HG02588 (cell line): ENCODE measurements around the gene CAPS.

Source experiments
- ATAC-seq: cut with Tn5 transposase; IDR thresholded peaks from one replicate; pipeline ENCODE4 v1.9.1; 2021; ENCODE audit warnings: mild to moderate bottlenecking, moderate library complexity; ENCODE audit not compliant: unreplicated experiment

The CAPS gene

DNA sequence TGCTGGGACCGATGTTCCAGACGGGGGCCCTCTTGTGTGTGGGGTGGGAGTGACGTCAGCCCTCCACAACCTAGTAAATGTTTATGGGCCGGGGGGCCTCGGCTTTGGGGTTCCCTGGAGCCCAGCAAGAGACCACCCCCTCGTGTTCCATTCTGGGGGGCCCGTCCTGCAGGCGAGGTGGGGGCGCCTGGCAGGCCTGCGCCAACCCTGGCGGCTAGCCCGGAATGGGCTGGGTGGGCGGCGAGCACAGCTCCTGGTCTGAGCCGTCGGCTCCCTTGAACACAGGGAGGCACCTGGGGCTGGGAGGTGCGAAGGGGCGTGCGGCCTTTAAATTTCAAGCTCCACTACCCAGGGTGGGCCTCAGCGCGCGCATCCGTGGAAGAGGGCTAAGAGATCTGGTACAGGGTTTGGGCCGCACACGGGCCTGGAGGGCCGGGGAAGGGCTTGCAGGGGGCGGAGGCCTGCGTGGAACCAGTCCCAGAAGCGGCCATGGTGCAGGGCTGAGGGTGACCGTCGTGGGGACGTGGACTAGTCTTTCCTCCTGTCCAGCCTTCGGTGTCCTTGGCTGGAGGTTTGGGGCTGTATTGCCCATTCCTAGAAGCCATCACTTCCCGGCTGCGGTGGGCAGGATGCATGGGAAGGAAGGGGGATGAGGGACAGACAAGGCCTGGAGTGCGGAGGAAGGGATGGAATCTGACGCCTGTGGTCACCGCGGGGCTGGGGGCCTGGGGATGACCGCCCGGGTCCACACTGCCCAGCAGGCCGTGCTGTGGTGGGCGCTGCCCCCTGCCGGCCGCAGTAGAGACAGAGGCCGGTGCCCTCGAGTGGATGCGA, 21.9 kb upstream of the CAPS start:
- no peak for ATAC-seq

DNA sequence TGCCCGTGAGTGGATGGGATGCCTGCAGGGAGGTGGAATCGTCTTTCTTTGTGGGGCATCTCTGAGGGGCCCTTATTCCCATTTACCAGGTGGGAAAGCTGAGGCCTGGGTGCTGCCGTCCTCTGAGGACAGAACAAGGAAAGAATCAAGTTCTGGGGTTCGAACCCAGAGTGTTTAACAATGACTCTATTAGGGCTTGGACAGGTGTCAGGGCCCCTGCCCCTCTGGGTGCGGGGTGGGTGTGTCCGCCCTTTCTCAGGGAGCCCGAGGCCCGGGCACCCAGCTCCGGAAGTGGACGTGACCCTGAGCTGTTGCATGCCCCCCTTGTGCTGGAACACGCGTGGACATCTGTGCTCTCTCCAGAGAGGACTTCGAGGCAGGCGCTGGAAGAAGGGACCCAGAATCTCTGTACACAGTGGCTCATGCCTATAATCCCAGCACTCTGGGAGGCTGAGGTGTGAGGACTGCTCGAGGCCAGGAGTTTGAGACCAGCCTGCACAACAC, 21.2 kb upstream of the CAPS start:
- ATAC-seq = no peak

DNA sequence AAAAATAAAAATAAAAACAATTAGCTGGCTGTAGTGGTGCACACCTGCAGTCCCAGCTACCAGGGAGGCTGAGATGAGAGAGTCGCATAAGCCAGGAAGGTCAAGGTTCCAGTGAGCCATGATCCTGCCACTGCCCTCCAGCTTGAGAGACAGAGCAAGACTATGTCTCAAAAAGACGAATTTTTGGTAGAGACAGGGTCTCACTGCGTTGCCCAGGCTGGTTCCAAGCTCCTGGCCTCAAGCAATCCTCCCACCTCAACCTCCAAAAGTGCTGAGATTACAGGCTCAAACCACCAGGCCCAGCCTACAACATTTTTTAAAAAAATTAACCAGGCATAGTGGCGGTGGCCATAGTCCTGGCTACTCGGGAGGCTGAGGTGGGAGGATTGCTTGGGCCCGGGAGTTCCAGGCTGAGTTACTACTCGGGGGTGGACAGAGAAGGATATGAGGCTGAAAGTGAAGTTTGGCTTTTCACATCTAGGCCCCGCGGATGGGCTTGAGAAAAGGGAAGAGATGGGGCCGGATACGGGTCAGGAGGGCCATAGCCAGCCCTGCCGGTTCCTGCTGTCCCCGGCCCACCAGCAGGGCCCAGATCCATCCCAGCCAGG, 20.7 kb upstream of the CAPS start:
- no peak for ATAC-seq

DNA sequence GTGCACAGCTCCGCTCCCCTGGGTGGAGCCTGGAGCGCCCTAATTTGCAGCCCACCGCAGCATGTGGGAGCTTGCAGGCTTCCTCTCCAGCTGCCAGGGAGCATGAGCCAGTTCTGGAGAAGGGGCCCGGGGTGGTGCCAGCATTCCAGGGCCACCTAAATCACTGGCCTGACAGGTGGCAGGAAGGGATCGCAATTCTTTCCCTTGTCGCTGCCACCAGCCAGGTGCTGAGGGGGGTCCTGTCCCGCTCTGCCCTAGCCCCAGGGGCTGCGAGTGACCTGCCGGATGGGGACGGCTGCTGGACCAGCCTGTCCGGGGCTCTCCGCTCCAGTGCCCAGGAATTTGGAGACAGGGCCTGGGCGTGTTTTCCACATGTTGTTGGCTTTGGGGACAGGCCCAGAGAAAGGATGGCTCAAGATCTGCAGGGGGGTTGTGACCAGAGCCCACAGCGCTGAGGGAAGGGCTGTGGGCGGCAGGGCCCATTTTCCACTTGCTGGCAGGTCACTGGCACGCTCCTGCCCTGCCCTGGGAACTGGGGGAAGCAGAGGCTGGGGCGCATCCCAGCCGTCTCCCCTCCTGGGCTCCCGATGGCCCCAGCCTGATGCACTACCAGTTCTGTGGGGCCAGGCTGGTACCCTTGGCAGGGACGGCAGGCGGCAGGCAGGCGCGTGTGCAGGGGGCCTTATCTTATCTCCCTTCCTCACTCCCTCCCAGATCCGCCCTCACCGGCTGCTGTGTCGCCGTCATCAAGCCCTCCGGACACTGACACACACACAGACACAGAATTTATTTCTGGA, 19.9 kb upstream of the CAPS start:
- no peak for ATAC-seq

DNA sequence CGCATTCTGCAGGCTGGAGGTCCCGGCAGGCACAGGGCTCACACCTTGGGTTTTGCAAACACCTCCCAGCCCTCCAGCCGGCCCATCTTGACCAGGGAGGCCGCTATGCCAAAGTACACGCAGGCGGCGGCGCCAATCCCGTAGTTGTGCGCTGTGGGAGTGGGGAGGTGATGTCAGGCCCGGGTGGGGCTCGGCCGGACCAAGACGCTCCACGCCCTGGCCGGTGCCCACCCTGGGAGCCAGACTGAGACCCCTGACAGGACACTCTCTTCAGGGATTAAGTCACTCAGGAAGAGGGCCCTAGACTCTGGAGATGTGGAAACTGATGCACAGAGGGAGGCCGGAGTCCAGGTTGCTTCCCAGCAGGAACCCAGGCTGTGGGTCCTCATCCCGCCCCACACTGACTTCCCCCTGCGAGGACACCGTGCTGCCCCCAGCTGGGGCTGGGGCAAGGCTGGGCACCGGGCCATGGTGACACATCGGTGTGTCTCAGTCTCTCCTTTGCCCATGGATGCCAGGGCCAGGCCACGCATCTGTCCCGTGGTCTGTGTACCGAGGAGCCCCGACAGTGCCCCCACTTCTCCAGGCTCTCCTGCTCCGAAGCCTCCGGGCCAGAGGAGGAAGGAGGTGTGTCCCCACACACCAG, 19.2 kb upstream of the CAPS start:
- no peak for ATAC-seq

DNA sequence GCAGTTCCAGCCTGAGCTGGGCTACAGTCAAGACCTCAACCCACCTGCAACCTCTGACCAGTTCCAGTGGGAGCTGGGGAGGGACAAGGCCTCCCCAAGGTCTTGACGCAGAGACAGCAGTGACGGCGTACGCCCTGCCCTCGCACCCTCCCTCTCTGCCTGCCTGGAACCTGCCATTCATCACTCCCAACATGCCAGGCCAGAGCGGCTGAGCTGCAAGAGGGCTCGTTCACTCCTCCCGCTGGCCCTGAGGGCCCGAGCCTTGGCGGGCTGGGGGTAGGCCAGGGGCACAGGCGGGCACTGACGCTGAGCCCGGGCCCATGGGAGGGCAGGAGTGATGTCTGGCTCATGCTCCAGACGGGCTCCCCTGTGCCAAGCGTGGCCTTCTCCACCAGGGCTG, 18.6 kb upstream of the CAPS start:
- ATAC-seq = no peak

DNA sequence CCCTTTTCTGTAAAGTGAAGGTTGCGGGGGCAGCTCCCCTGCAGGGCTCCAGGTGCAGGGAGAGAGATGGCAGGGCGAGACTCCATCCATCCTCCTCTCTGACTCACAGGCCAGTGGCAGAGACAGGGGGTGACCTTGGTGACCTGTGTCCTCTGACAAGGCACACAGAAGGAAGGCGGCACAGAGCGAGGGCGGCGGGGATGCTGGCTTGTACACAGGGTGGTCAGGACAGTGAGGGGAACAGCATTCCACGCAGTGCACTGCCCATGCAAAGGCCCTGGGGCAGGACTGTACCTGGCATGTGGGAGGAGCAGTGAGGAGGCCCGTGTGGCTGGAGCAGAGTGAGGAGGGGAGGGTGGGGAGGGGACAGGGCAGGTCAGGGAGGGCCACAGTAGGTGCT, 18.2 kb upstream of the CAPS start:
- no peak for ATAC-seq

DNA sequence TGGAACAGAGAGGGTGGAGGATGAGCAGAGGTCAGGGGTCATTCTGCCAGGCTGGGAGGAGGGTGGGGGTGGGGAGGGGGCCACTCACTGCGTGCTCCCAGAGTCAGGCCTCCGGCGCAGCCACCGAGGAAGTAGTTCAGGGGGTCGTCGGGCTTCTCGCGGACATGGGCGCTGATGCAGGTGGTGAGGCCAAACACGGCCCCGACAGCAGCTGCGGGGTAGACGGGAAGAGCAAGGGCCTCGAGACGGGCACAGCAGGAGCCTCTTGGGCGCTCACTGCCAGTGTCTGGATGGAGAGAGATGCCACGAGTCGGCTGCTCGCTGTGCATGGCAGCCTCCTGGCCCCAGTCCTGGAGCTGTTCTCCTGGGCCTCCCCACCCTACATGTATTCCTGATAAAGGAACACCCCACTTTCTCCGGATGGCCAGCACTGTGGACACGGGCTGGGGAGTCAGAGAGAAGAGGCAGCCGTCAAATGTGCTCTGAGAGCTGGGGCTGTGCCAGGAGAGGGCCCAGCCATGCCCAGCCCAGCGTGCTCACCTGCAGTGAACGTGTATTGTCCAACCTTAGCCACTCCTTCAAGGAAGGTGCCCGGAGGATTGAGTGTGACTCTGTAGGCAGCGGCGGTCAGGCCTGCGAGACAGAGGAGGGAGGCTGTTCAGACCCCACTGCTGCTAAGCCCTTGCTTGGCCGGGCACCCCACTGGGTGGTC, 17.5 kb upstream of the CAPS start:
- no peak for ATAC-seq

DNA sequence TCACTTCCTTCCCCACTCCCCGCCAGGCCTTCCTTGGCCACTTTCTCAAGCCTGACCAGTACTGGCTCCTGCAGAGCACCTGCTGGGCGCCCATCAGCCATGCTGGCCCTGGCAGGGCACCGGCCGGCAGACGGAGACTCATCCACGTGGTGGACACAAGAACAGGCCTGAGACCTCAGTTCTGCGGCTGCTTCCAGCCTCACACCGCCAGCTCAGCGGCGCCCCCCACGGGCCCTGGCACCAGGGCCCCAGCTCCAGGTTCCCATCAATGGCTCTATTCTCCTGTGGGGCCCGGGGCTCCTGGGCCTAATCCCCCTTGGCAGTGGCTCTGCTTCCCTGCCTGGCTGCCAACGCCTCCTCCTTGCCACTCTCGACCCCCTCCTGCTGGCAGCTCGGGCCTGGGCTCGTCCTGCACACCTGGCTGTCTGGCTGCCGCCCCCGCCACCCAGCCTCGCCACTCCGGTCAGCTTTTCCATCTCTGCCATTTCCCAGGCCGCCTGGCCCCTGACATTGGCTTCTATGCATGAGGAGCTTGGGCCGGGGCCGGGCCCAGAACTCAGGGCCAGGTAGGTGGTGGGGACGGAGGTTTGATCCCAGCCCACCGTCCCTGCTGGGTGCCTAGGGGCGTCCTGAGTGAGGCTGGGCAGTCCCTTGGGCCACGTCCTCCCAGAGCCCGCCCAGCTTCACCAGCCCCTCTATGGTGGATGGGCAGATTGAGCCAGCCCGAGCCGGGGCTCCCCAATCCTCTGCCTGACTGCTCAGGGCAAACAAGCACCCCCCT, 16.7 kb upstream of the CAPS start:
- no peak for ATAC-seq

DNA sequence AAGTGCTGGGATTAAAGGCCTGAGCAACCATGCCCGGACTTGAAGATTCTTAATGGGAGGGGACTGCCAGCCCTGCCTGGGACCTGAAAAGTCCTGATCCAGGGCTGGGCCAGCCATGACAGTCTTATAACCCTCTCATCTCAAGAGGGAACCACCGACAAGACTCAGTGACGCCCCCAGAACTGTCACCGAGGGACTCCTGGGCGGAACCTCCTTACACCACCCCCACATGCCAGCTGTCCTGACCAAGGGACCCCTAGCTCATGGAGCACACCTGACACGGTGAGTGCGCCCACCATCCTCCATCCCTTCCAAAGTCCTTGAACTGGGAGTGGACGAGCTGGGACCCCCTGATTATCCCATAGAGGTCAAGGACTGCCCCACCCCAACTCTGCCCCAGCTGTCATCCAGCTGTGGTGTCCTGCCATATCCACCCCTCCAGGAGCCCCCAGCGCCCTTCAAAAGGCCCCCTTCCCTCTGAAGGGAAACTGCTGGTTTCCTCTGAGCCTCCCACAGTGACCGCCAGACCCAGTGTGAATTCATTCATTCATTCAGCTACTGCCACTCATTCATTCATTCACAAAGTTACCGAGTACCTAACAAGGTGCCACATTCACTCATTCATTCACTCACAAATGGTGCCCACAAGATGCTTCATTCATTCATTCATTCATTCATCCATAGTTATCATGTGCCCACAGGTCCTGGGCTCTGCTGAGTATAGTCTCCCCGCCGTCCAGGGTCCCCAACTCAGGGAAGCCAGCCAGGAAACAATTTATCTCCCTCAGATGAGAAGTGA, 14.1 kb upstream of the CAPS start:
- no peak for ATAC-seq

DNA sequence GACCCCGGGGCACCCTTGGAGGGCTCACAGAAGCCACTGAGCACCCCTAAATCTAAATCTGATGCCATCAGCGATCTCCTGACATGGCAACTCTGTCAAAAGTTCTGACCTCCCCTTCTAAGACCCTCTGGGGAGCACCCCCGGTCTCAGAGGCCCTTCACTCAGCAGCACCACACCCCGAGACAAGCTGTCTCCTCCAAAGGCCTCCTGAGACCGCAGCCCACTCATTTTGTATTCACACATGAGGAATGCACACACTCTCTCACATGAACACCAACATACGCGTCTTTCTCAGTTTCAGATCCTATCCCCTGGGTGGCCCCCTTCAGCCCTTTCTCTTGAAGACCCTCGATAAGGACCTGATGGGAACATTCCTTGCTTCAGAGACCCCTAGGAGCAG, 13.1 kb upstream of the CAPS start:
- ATAC-seq = no peak

DNA sequence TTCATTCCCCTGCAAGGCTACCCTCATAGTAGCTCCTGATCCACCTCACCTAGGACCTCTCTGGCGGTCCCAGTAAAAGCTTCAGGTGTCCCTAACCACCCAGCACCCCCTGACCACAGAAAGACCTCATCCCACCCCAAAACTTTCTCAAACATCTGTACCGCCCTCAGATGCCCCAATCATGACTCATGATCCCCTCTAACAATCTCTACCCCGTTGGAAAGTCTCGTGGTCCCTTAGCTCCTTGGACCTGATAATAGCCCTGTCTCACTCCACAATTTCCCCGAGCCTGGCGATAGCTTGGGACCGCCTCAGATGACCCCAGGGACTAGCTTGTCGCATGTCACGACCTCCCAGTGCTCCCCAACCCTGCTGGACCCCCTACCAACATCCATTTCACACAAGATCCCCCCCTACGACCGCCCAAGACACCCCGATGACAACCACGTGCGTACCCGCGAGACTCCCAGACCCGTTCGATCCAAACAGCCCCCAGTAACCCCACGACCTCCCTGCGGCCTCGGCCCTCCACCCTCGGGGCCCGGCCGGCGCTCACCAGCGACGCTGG, 10.9 kb upstream of the CAPS start:
- ATAC-seq = no peak

DNA sequence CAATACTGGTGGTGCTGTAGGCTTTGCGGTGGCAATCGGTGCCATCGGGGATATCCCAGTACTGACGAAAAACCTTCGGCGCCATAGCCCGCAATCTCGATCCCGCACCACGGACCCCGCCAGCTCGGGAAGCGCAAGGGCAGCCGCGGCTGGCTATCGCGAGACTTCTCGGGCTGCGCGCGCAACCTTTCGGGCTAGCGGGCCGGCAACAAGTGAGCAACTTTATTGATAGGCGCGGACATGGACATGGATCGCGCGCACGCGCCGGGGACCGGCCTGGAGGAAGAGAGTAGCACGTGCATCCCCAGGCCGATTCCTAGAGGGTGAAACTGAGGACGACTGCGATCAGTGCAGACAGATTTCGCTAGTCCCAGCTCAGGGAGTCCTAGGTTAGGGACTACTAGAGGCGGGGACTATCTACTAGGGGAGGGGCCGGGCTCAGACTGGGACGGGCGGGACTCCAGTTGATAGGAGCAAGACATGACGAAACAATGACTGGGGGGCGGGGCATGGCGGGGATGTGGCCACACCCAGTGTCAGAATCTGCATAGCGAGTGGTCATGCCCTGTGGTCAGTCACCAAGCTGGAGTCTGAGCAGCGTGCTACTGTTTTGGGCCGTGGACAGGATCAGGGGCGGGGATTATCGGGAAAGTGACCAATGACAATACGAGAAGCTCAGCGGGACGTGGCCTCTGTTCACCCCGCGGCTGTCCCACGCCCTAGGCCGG, 10.3 kb upstream of the CAPS start, which contains the start of gene NDUFA11:
TSS of gene NDUFA11 (minus strand) at position 167 of the 728 bp plus-strand sequence. CDS start at position 85, 82 bp downstream.
- peak; percentile 32 for ATAC-seq

DNA sequence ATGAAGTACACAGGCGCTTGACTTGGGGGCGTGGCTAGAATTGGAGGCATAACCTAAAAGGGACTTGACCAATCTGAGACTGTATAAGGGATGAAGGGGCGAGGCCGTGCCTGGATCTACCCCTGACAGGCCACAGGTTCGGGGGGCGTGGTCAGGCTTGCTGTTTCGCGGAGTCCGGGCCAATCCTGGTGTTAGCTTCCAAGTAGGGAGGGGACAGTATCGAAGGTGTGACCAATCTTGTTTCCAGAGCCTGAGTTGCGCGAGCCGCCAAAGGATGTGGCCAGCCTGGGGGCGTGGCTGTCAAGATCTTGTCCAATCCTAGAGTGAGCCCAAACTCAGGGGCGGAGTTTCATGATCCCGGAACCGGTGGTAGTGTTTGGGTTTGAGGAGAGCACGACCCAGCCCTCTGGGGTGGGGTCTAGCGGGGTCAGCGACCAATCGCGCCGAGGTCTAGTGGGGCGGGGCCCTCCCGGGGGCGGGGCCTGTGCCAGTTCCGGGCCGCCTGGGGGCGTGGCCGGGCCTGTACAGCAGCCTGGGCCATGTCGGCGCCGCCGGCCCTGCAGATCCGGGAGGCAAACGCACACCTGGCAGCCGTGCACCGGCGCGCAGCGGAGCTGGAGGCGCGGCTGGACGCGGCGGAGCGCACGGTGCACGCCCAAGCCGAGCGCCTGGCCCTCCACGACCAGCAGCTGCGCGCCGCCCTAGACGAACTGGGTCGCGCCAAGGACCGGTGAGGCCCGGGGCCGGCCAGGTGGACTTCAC, 9.5 kb upstream of the CAPS start, which contains the start of gene VMAC:
TSS of gene VMAC (plus strand) at position 521 of the 762 bp plus-strand sequence. CDS start at position 540, 19 bp downstream.
- ATAC-seq = peak; percentile 71

DNA sequence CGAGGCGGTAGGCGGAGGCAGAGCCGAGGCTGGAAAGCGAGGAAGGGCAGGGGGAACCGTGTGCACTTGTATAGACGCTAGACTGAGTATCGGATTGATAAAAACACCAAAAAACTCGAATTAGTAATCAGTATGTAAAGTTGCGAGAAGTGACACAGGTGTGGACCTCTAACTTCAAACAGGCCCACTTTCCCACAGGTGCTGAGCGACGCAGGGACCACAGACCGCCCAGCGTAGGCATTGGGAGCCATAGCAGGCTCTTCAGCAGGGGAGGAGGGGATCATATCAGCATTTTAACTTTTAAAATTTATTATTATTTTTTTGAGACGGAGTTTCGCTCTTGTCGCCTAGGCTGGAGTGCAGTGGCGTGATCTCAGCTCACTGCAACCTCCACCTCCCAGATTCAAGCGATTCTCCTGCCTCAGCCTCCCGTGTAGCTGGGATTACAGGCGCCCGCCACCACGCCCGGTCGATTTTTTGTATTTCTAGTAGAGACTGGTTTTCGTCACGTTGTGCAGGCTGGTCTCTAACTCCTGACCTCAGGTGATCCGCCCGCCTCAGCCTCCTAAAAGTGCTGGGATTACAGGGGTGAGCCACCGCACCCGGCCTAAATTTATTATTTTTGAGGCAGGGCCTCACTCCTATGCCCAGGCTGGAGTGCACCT, 8.8 kb upstream of the CAPS start:
- ATAC-seq = no peak

DNA sequence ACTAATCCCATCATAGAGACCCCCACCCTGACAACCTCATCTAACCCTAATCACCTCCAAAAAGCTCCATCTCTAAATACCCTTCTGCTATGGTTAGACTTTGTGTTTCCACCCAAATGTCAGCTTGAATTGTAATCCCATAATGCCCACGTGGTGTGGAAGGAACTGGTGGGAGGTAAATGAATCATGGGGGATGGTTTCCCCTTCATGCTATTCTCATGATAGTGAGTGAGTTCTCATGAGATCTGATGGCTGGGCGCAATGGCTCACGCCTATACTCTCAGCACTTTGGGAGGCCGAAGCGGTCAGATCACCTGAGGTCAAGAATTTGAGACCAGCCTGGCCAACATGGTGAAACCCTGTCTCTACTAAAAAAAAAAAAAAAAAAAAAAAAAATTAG, 6.8 kb upstream of the CAPS start:
- no peak for ATAC-seq
